Brain pericyte (primary cell): ENCODE data around the gene VPS13D.
"Not testable (repeated sequence)": the region's sequence is repeated elsewhere in the genome, so short reads cannot be mapped to it uniquely, and the experiment has no call there.

Experiments used
- DNase-seq: peaks from one replicate; pipeline ENCODE4 v3.0.0-alpha.2; 2012; ENCODE audit warnings: low read depth, low spot score

VPS13D gene

GRCh38 chr1:12469493-12469892 lies 239.7 kb downstream of the VPS13D start:
- no peak for DNase-seq

- no peak for DNase-seq
Observed at GRCh38 chr1:12469990-12470389, 240.2 kb downstream of the VPS13D start.

DNA sequence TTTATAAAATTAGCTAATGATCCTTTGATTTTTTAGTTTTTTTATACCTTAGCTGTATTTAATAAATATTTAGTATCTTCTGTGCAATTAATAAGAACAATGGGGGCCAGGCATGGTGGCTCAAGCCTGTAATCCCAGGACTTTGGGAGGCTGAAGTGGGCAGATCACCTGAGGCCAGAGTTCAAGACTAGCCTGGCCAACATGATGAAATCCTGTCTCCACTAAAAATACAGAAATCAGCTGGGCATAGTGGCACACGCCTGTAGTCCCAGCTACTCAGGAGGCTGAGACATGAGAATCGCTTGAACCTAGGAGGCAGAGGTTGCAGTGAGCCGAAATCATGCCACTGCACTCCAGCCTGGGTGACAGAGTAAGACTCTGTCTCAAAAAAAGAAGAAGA lies 241.1 kb downstream of the VPS13D start:
- DNase-seq: not testable (repeated sequence)

- DNase-seq: no peak
Observed at GRCh38 chr1:12472156-12472797, 242.4 kb downstream of the VPS13D start.

GRCh38 chr1:12472798-12473551 lies 243.1 kb downstream of the VPS13D start:
- DNase-seq: no peak

- no peak for DNase-seq
Observed at GRCh38 chr1:12473596-12474362, 243.9 kb downstream of the VPS13D start.

DNA sequence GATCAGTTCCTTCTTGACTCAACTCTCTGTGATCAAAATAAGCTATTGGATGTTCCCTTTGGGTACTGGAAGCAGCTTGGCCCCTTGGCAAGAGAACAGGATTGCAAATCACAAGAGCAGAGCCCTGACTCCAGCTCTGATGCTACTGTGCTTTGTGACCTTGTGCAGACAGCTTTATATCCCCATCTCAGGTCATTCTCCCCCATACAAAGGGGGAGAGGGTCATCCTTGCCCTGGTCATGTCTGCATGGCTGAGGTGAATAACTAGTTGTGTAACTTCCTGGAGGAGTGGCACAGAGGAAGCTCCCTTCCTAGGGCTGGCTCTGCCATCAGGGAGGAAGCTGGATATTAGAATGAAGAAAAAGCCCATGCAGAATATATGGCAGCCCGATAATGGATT lies 245.3 kb downstream of the VPS13D start:
- DNase-seq: no peak

- no peak for DNase-seq
Observed at GRCh38 chr1:12475530-12475934, 245.7 kb downstream of the VPS13D start.

- no peak for DNase-seq
Observed at GRCh38 chr1:12475947-12476346, 246.1 kb downstream of the VPS13D start.

DNA sequence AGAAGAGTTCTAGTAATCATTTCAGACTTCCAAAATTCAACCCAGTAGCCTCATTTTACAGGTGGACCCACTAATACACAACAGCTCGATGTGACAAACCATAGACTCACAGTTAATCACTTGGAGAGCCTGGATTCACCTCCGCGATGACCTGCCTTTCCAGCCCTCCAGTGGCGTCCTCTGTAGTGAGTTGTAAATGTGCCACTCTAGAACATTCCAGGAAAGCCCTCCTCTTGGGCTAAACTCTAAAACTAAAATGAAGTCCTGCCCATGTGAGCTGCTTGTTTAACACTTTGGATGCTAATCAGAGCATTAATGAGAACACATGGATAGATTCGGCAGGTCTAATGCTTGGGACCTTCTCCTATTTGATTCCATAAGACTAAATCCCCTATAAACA lies 247.5 kb downstream of the VPS13D start:
- DNase-seq: no peak

- peak; percentile 86 for DNase-seq
Observed at GRCh38 chr1:12477936-12478611, 248.2 kb downstream of the VPS13D start.

DNA sequence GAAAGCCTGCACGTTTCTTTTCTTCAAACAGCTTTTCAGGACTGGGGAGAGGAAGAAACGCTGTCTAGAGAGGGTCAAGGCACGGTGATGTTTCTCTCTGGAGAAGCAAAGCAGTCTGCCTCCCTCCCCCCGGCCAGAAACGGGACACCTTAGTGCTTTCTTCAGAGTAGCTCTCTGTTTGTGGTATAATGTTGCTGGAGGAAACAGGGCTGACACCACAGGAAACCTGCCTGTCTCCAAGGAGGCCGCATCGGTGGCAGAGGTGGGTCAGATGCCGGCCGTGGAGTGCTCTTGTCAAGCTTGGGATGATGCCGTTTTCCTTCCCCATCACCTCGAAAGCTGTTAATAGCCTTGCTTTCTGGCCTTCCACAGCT lies 248.8 kb downstream of the VPS13D start:
- no peak for DNase-seq

- no peak for DNase-seq
Observed at GRCh38 chr1:12479311-12479710, 249.5 kb downstream of the VPS13D start.

- DNase-seq: no peak
Observed at GRCh38 chr1:12480041-12480440, 250.2 kb downstream of the VPS13D start.

DNA sequence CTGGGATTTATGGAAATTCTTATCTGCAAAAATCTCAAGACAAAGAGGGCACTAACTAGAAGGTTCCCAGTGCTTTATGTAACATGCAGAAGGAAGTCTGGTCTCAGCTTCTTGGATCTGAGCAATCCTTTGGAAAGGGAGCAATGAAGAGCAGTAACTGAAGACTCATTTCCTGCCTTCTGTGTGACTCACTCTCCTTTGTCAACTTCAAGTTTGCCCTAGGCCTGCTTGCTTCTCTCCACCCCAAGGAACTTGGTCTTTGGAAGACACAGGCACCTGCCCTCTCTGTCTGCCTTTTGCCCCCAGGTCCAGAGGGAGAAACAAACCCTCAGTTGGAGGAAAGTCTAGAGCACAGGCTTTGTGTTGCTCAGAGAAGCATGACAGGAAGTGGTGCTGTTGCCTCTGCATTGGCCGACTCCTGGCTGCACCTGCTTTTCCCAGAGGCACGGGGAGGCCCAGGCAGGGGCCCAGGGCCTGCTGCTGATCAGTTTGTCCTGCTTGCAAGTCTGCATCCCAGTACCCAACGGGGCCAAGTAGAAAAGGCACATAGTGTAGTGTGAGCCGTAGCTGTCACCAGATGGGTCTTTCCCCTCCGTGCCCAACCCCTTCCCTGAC lies 251.0 kb downstream of the VPS13D start:
- no peak for DNase-seq

GRCh38 chr1:12481928-12482327 lies 252.1 kb downstream of the VPS13D start:
- DNase-seq: no peak

DNA sequence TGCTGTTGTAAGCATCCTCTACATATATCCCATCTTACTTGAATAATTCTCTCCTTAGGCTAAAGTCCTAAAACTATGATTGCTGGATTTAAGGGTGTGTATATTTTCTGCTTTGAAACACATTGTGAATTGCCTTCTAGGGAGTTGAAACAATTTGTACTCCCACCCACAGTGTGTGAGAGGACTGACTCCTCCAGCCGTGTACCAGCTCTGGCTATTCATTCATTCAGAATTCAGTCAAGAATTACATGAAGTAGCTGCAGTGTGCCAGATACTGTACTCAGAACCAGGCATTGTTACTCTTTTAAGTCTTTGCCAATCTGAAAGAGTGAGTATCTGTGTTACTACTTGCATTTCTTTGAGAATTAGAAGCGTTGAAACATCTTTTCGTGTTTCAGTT lies 253.2 kb downstream of the VPS13D start:
- DNase-seq: no peak

GRCh38 chr1:12485231-12486058 lies 255.6 kb downstream of the VPS13D start:
- no peak for DNase-seq

DNA sequence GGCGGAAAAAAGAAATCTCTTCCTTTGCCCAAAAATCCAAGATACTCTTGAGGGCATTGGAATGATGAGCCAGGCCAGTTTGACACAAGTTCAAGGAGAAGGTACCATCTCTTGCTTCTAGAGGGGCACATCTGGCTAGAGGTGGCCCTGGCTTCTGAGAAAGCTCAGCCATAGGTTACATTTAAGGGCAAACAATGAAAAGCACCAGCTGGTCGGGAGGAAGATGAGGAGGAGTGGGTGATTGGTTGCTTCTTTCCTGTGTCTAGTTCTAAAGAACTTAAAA lies 256.2 kb downstream of the VPS13D start:
- DNase-seq: no peak

GRCh38 chr1:12486401-12487005 lies 256.7 kb downstream of the VPS13D start:
- DNase-seq: peak; percentile 32

DNA sequence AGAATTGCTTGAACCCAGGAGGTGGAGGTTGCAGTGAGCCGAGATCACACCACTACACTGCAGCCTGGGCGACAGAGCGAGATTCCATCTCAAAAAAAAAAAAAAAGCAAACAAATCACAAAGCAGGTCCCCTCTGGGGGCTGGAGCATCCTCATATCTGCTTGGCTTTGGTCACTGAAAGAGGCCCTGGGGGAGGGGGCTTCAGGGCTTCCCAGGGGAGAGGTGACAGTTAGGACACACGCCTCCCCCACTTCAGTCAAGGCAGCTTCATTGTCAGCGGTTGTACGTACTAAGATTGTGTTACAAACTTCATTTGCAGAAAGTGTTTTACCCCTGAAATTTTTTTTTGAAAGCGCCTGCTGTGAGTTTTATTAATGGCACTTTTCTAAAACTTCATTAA lies 257.7 kb downstream of the VPS13D start:
- DNase-seq: no peak
